Endothelial cell of umbilical vein (primary cell): ENCODE data around the gene TRIM46. TPM values are rescaled to one million over a fixed set of nuclear protein-coding genes. Genes with fewer than 3 reads are reported as not detected.
"Not testable (repeated sequence)": the region's sequence is repeated elsewhere in the genome, so short reads cannot be mapped to it uniquely, and the experiment has no call there.

Experiments
- BruUV-seq: library from RNA; stranded (reverse); fragments of 400-500 nt; replicated peaks from 2 replicates; lab custom pipeline; 2021; lab: Mats Ljungman, UMichigan
- CTCF ChIA-PET: fragments of 300-600, 350-600 bp; sonication (Branson Sonifier 250); formaldehyde crosslinking; loops from one replicate; lab custom pipeline; 2021; ENCODE audit warnings: antibody characterized with exemption, inconsistent platforms; lab: Charles Lee
- POLR2A ChIA-PET: fragments of 300-600, 350-600 bp; sonication (Branson Sonifier 250); formaldehyde crosslinking; loops from one replicate; lab custom pipeline; 2021; ENCODE audit warnings: antibody characterized with exemption, inconsistent platforms; lab: Charles Lee
- DNase-seq: peaks from one replicate; pipeline ENCODE4 v3.0.0-alpha.2; 2011; ENCODE audit warnings: low read depth, low spot score
- FAIRE-seq: peaks from 2 replicates; lab custom pipeline; 2011; peaks lifted over from hg19 to GRCh38; lab: Jason Lieb, UNC
- H2AFZ ChIP-seq: 2 replicates; pipeline ENCODE4 v1.6.0; 2012; ENCODE audit warnings: low read depth, low read length, control low read depth, inconsistent platforms
- H3K27ac ChIP-seq: 2 replicates; pipeline ENCODE4 v1.5.1; 2011; ENCODE audit warnings: low read depth, mild to moderate bottlenecking, control low read depth, low read length, moderate library complexity; ENCODE audit not compliant: insufficient read depth
- H3K27me3 ChIP-seq, 2 experiments: 2 replicates each; pipeline versions ENCODE4 v1.6.0 to v1.6.1; 2011; ENCODE audit warnings: low read length in 2 of 2, mixed read lengths in 1 of 2; ENCODE audit not compliant: control insufficient read depth in 2 of 2, insufficient read depth in 2 of 2
- H3K36me3 ChIP-seq, 2 experiments: 2 replicates in 1 of 2; 3 replicates in 1 of 2; pipeline ENCODE4 v1.5.1; 2011; ENCODE audit warnings: low read length in 2 of 2, mild to moderate bottlenecking in 1 of 2, moderate library complexity in 1 of 2; ENCODE audit not compliant: control insufficient read depth in 2 of 2, insufficient read depth in 2 of 2; ENCODE audit errors: extremely low read depth in 1 of 2
- H3K4me1 ChIP-seq: 3 replicates; pipeline ENCODE4 v1.5.1; 2011; ENCODE audit warnings: mild to moderate bottlenecking, low read length; ENCODE audit not compliant: control insufficient read depth, insufficient read depth; ENCODE audit errors: extremely low read depth
- H3K4me2 ChIP-seq: 2 replicates; pipeline ENCODE4 v1.6.1; 2011; ENCODE audit warnings: low read length, control low read depth, mixed read lengths; ENCODE audit not compliant: insufficient read depth
- H3K4me3 ChIP-seq, 3 experiments: fragments of 200-600 bp in 1 of 3; sonication (generic), shearing (Covaris generic) in 1 of 3; replicated peaks in 1 of 3; 2 replicates each; pipeline ENCODE4 v1.5.1; 2011 to 2016; ENCODE audit warnings: control low read depth in 3 of 3, low read length in 3 of 3, mild to moderate bottlenecking in 2 of 3, inconsistent platforms in 1 of 3, low read depth in 1 of 3, moderate library complexity in 1 of 3; ENCODE audit not compliant: insufficient read depth in 1 of 3
- H3K79me2 ChIP-seq: 2 replicates; pipeline ENCODE4 v1.6.0; 2012; ENCODE audit warnings: low read length, inconsistent platforms; ENCODE audit not compliant: control insufficient read depth, insufficient read depth
- H3K9ac ChIP-seq: replicated peaks from 2 replicates; pipeline ENCODE3; 2011; ENCODE audit warnings: low read length, control low read depth; ENCODE audit not compliant: insufficient read depth; ENCODE audit errors: extremely low read depth
- H3K9me1 ChIP-seq: replicated peaks from 3 replicates; pipeline ENCODE4 v1.6.0; 2011; ENCODE audit warnings: mild to moderate bottlenecking, low read length; ENCODE audit not compliant: control insufficient read depth, insufficient read depth; ENCODE audit errors: extremely low read depth
- H3K9me3 ChIP-seq: replicated peaks from 2 replicates; pipeline ENCODE4 v1.5.1; 2012; ENCODE audit warnings: low read length, inconsistent platforms; ENCODE audit not compliant: control insufficient read depth, insufficient read depth
- H4K20me1 ChIP-seq: replicated peaks from 2 replicates; pipeline ENCODE3; 2011; ENCODE audit warnings: mild to moderate bottlenecking, low read length; ENCODE audit not compliant: control insufficient read depth, insufficient read depth; ENCODE audit errors: extremely low read depth
- EZH2 ChIP-seq: IDR thresholded peaks from 2 replicates; pipeline ENCODE4 v1.6.1; 2012; ENCODE audit warnings: borderline replicate concordance, low read depth, mild to moderate bottlenecking, moderate library complexity, low read length, inconsistent platforms; ENCODE audit not compliant: severe bottlenecking
- FOS ChIP-seq: IDR thresholded peaks from 2 replicates; pipeline ENCODE4 v1.6.1; 2011; ENCODE audit warnings: mild to moderate bottlenecking, low read length, moderate library complexity, borderline replicate concordance; ENCODE audit not compliant: insufficient read depth
- GATA2 ChIP-seq: IDR thresholded peaks from 2 replicates; pipeline ENCODE4 v1.7.0; 2011; ENCODE audit warnings: low read depth, mild to moderate bottlenecking, moderate library complexity, mixed read lengths, low read length; ENCODE audit not compliant: insufficient read length, insufficient read depth
- JUN ChIP-seq: IDR thresholded peaks from 2 replicates; pipeline ENCODE4 v1.6.1; 2011; ENCODE audit warnings: borderline replicate concordance, low read depth; ENCODE audit not compliant: insufficient read length, insufficient read depth
- MYC ChIP-seq: IDR thresholded peaks from one replicate; pipeline ENCODE4 v1.6.1; 2011; ENCODE audit warnings: mild to moderate bottlenecking, low read depth, low read length
- POLR2AphosphoS5 ChIP-seq: IDR thresholded peaks from 2 replicates; pipeline ENCODE4 v1.6.1; 2012; ENCODE audit warnings: low read depth, mild to moderate bottlenecking, control low read depth, low read length, moderate library complexity; ENCODE audit not compliant: insufficient read depth
- dilution Hi-C: fragments of 300-500 bp; cut with MboI; formaldehyde crosslinking; loops from one replicate; pipeline ENCODE4 v1.15.0; 2019; ENCODE audit warnings: low sequenced_read_pairs; ENCODE audit not compliant: extremely low pct_ligation_motif_present
- intact Hi-C: fragments of 100-400 bp; cut with micrococcal nuclease; formaldehyde crosslinking; loops from one replicate; pipeline ENCODE4 v1.10.0; 2022
- polyA plus RNA-seq, 4 experiments: library from polyadenylated mRNA; depleted of rRNA in 3 of 4; stranded (reverse) in 3 of 4; unstranded in 1 of 4; fragments of >200 nt; gene quantifications; 2 replicates each; pipeline versions ENCODE4 v1.2.1 to v1.2.3, GENCODE V29; 2011 to 2012; ENCODE audit warnings: missing spikeins in 1 of 4
- total RNA-seq: library from RNA; stranded (reverse); gene quantifications from 2 replicates; pipeline ENCODE4 v1.2.3, GENCODE V29; 2021
- TF ChIP-seq, protein P1 (sequence below): IDR thresholded peaks from 2 replicates; pipeline ENCODE4 v1.6.1; 2011; ENCODE audit not compliant: insufficient read depth, insufficient read length

Gene TRIM46
- total and polyA plus RNA-seq, 2 donors (not counting 3 experiments of a cell fraction or from before 2014, with no cell fraction given), result 9.5 to 10.0 TPM

DNA sequence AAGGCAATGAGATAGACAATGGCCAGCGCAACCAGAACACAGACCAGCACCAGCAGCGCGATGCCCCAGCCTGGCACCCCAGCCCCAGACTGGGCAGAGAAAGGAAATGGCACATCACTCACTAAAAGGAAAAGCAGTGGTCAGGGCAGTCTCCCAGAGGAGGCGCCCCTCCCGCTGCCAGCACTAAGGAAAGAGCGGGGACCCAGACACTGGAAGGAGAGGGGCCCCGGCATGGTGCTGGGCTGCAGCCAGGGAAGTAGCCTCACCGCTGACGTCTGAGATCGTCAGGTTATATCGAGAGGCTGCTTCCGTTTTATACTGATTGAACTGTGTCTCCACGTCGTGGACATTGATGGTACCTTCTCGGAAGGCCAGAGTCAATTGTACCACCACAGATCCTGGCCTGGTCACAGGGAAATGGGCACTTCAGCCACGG is 13.8 kb downstream of the TRIM46 start:
- Histone ChIP-seq H3K27ac (no peak overlapping the region), H3K9ac (no peak overlapping the region), H3K9me1 (no peaks in the 10 kb centered on the region), H3K27me3 (no peaks in the 10 kb centered on the region), H3K4me2 (no peak overlapping the region), H3K4me1 (no peaks in the 10 kb centered on the region), H3K9me3 (no peaks in the 10 kb centered on the region), H3K4me3 (no peak overlapping the region), H4K20me1 (no peaks in the 10 kb centered on the region), H3K79me2 (no peaks in the 10 kb centered on the region), H3K36me3 (no peaks in the 10 kb centered on the region), H2AFZ (no peak overlapping the region)
- no peak for FAIRE-seq
- ChIA-PET CTCF (interaction anchor here (1.0 to 1.7 kb wide), 2 partner anchors 16 to 20 kb away, joined by 3 to 6 read pairs; no protein-coding TSS in a partner anchor), POLR2A (no interaction called here)
- no peak for DNase-seq
- intact Hi-C loops (no loop called here), dilution Hi-C loops (no loop called here)
- BruUV-seq, result no TSS peak
- no peak for TF ChIP-seq MYC

GRCh38 chr1:155188268-155188667 is 14.6 kb downstream of the TRIM46 start:
- no TSS peak for BruUV-seq
- dilution Hi-C loops, result no loop called here
- no peaks in the 10 kb centered on the region for H3K79me2 ChIP-seq
- no peaks in the 10 kb centered on the region for H3K9me1 ChIP-seq
- H3K36me3 ChIP-seq, result no peaks in the 10 kb centered on the region
- H3K9me3 ChIP-seq, result no peaks in the 10 kb centered on the region
- ChIA-PET CTCF (interaction anchor here (1.7 kb wide), 1 partner anchor 19 kb away, joined by 6 read pairs; no protein-coding TSS in a partner anchor), POLR2A (no interaction called here)
- H3K4me1 ChIP-seq, result peaks cover 3% of the 10 kb centered on the region
- no peak overlapping the region for H3K4me3 ChIP-seq
- FAIRE-seq (no peak), DNase-seq (no peak)
- H4K20me1 ChIP-seq, result no peaks in the 10 kb centered on the region
- H3K4me2 ChIP-seq, result no peak overlapping the region
- H3K9ac ChIP-seq, result no peak overlapping the region
- H3K27me3 ChIP-seq, result no peaks in the 10 kb centered on the region
- TF ChIP-seq FOS (no peak), POLR2AphosphoS5 (no peak), GATA2 (no peak), JUN (no peak), EZH2 (no peak)
- TF ChIP-seq, protein P1, sequence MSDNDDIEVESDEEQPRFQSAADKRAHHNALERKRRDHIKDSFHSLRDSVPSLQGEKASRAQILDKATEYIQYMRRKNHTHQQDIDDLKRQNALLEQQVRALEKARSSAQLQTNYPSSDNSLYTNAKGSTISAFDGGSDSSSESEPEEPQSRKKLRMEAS, result no peak
- no peak overlapping the region for H2AFZ ChIP-seq
- no peak overlapping the region for H3K27ac ChIP-seq
- intact Hi-C loops, result no loop called here

DNA sequence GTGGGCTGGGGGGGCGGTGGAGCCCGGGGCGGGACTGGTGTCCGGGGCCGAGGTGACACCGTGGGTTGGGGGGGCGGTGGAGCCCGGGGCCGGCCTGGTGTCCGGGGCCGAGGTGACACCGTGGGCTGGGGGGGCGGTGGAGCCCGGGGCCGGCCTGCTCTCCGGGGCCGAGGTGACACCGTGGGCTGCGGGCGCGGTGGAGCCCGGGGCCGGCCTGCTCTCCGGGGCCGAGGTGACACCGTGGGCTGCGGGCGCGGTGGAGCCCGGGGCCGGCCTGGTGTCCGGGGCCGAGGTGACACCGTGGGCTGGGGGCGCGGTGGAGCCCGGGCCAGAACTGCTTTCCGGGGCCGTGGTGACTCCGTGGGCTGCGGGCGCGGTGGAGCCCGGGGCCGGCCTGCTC is 16.3 kb downstream of the TRIM46 start:
- FAIRE-seq, dilution Hi-C loops: not testable (repeated sequence)
- intact Hi-C loops, result loop anchor here (5.0 kb wide), 2 partner anchors 37 to 117 kb away; partner anchors contain the start of gene FDPS

More for the DNA sequence above, 16.3 kb downstream of the TRIM46 start:
- H3K27me3 ChIP-seq, H3K9me1 ChIP-seq, H2AFZ ChIP-seq, H4K20me1 ChIP-seq, H3K36me3 ChIP-seq, H3K9ac ChIP-seq, POLR2A ChIA-PET, H3K79me2 ChIP-seq, H3K27ac ChIP-seq, BruUV-seq, CTCF ChIA-PET, DNase-seq, H3K9me3 ChIP-seq, H3K4me2 ChIP-seq, H3K4me1 ChIP-seq, H3K4me3 ChIP-seq: not testable (repeated sequence)
